ENCODE results near the gene HACL1.

Gene HACL1

DNA sequence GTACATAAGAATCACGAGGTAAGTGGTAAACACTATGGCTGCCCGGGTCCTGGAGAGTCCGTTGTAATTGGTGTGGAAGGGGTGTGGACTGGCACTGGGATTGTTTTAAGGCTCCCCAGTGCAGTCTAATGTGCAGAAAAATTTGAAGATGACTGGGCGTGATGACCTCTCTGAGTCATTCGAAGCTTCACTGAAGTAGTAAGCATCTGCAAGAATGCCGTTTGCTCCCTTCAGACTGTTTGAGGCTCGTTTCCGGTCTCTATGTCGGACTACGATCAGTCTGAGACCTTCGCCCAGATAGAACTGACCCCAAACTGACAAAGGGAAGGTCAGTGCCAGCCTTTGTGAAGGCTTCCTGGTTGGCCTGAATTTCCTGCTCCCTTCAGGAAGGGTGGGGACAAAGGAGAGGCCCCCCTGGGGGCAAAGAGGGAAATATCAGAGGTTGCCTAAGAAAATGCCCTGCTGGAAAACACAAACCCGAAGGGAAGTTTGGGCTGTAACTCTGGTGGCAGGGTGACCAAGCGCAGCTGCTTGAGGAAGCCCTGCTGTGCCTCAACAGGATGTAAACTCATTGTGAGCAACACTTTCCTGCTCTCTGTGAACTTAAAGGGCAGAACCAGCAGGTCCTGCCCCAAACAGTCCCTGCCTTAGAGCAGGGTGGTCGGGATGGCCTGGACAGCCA is 34.8 kb upstream of the HACL1 start:
- H3K4me3 Mint-ChIP-seq, result peak overlapping the region in 1 of 3 experiments; percentile 61
- H3K4me1 Mint-ChIP-seq, result peaks cover 72% of the 10 kb centered on the region

DNA sequence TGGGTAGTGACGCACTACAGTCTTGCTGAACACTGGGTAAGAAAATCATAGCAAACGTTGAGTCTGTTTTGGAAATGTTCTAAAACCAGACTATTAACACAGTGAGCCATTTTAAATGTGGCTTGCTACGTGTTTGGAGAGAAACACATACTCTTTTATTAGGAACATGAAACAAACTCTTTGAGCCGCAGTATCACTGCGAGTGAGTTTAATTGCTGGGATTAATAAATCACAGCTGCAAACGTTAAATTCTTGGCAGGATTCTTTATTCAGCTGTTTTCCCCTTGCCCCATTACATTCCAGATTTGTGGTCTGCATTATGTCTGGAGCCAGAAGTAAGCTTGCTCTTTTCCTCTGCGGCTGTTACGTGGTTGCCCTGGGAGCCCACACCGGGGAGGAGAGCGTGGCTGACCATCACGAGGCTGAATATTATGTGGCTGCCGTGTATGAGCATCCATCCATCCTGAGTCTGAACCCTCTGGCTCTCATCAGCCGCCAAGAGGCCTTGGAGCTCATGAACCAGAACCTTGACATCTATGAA is 33.8 kb upstream of the HACL1 start:
- TF ChIP-seq, protein P1, sequence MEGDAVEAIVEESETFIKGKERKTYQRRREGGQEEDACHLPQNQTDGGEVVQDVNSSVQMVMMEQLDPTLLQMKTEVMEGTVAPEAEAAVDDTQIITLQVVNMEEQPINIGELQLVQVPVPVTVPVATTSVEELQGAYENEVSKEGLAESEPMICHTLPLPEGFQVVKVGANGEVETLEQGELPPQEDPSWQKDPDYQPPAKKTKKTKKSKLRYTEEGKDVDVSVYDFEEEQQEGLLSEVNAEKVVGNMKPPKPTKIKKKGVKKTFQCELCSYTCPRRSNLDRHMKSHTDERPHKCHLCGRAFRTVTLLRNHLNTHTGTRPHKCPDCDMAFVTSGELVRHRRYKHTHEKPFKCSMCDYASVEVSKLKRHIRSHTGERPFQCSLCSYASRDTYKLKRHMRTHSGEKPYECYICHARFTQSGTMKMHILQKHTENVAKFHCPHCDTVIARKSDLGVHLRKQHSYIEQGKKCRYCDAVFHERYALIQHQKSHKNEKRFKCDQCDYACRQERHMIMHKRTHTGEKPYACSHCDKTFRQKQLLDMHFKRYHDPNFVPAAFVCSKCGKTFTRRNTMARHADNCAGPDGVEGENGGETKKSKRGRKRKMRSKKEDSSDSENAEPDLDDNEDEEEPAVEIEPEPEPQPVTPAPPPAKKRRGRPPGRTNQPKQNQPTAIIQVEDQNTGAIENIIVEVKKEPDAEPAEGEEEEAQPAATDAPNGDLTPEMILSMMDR (IDR thresholded peaks at IDR 0.05; ENCODE audit: unreplicated experiment in 3 of 3), result no peak
- H3K36me3 Mint-ChIP-seq (ENCODE audit: low read depth), result no peaks in the 10 kb centered on the region
- peaks cover 81% of the 10 kb centered on the region for H3K4me1 Mint-ChIP-seq
- H3K4me3 Mint-ChIP-seq, result peak overlapping the region in 1 of 3 experiments; percentile 52
- no peaks in the 10 kb centered on the region for H3K9me3 Mint-ChIP-seq
- H3K27me3 Mint-ChIP-seq (ENCODE audit: low read depth), result peaks cover 6% of the 10 kb centered on the region
- H3K27ac Mint-ChIP-seq, result peak overlapping the region; percentile 71 to 93 (median 87)

More for the DNA sequence above, 34.8 kb upstream of the HACL1 start:
- H3K27me3 Mint-ChIP-seq (ENCODE audit: low read depth), result peaks cover 6% of the 10 kb centered on the region
- no peaks in the 10 kb centered on the region for H3K9me3 Mint-ChIP-seq
- TF ChIP-seq, protein P1 (IDR thresholded peaks at IDR 0.05; ENCODE audit: unreplicated experiment in 3 of 3), result no peak
- peak overlapping the region; percentile 71 to 93 (median 87) for H3K27ac Mint-ChIP-seq
- H3K36me3 Mint-ChIP-seq (ENCODE audit: low read depth), result no peaks in the 10 kb centered on the region

DNA sequence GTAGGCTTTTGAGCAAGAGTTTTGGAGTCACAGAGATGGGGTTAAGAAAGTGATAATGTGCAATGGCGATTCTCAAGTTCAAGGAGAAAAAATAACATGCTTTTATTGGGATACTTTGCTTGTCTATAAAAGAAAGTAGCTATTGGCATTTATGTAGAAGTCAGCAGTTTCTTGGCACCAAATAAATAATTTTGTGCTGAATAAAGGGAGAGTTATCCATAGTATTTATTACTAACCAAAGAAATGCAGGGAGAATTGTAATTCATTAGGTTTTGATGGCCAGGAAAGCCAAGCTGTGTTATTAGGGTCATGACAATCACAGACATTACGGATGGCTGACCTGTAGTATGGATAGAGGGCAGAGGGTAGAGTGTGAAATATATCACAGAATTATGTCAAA is 33.3 kb upstream of the HACL1 start:
- peak overlapping the region in 1 of 3 experiments; percentile 12 for H3K4me3 Mint-ChIP-seq
- H3K36me3 Mint-ChIP-seq (ENCODE audit: low read depth), result no peaks in the 10 kb centered on the region
- TF ChIP-seq, protein P1 (IDR thresholded peaks at IDR 0.05; ENCODE audit: unreplicated experiment in 3 of 3), result no peak
- H3K27ac Mint-ChIP-seq, result peak overlapping the region; percentile 71 to 93 (median 87)
- H3K27me3 Mint-ChIP-seq (ENCODE audit: low read depth), result peaks cover 6% of the 10 kb centered on the region
- H3K4me1 Mint-ChIP-seq, result peaks cover 86% of the 10 kb centered on the region
- no peaks in the 10 kb centered on the region for H3K9me3 Mint-ChIP-seq

DNA sequence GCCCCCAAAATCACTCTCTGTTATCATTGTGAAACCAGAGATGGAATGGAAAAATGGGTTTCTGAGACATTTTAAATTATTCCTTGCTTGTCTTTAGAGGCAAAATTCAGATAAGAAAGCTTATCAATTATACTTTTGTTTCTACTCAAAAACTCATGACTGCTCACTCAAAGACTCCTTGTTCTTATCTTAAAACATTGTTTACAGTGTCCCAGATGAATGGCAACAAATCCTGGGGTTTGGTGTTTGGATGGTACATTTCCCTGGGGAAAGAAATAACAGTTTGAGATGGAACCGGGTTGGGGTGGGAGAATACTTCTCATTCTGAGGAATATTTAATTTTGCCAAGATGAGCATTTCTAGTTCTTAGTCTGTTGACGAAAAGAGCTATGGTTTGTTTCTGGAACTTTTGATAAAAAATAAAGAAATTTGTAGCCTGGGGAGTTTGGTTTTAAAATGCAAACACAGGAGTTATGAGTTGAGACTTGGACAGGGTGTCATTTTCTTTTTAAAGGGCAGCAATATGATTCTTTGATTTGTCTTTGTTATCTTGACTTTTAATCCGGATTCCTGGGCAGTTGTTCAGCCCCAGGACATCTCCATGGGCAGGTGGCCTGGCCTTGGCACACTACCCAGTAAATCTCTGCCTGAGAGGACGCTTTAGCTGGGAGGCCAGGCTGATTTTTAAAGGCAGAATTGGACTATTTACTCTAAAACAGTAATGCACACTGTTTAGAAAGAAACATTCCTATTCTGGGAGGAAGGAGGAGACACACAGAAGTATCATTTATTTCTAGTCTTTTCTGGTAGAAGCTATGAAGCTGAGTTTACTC is 32.6 kb upstream of the HACL1 start:
- Mint-ChIP-seq H3K27ac (peak overlapping the region; percentile 71 to 93 (median 87)), H3K4me3 (peak overlapping the region in 1 of 3 experiments; percentile 12), H3K27me3 (ENCODE audit: low read depth) (peaks cover 6% of the 10 kb centered on the region), H3K36me3 (ENCODE audit: low read depth) (no peaks in the 10 kb centered on the region), H3K4me1 (peaks cover 86% of the 10 kb centered on the region), H3K9me3 (no peaks in the 10 kb centered on the region)
- TF ChIP-seq, protein P1 (IDR thresholded peaks at IDR 0.05; ENCODE audit: unreplicated experiment in 3 of 3), result no peak

DNA sequence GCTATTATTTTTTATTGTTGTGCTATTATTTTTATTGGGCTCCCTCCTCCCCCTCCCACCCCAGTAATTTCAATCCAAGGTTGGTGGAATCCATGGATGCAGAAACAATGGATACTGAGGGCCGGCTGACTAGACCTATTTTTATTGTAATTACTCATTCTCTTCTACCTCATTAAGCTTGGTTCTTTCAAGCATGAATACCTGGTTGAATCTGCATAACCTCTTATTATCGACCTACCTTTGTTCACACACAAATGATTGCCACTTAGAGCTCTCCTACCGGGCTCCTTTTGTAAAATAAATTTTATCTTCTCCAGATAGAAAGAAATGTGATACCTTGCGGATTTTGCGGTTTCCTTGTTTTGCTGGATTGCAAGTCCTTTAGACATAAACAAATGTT is 31.8 kb upstream of the HACL1 start:
- Mint-ChIP-seq H3K9me3 (no peaks in the 10 kb centered on the region), H3K27me3 (ENCODE audit: low read depth) (peaks cover 6% of the 10 kb centered on the region), H3K36me3 (ENCODE audit: low read depth) (no peaks in the 10 kb centered on the region), H3K27ac (peak overlapping the region in 2 of 3 experiments; percentile 87 to 93), H3K4me1 (peaks cover 78% of the 10 kb centered on the region), H3K4me3 (no peak overlapping the region)
- TF ChIP-seq, protein P1 (IDR thresholded peaks at IDR 0.05; ENCODE audit: unreplicated experiment in 3 of 3), result no peak

Data from nephron (organoid).